ENCODE data around the gene GALNTL6. TPM values are rescaled to one million over a fixed set of nuclear protein-coding genes. Genes with fewer than 3 reads are reported as not detected.

Gene GALNTL6
- total RNA-seq, 1 donor from 2014 or later = not detected

- DNase-seq (ENCODE audit: low spot score in 2 of 2) = no peak
- no peaks in the 10 kb centered on the region for H3K36me3 ChIP-seq
- no peaks in the 10 kb centered on the region for H3K9me3 ChIP-seq
- H3K27ac ChIP-seq = no peak overlapping the region
- TF ChIP-seq, protein P1, sequence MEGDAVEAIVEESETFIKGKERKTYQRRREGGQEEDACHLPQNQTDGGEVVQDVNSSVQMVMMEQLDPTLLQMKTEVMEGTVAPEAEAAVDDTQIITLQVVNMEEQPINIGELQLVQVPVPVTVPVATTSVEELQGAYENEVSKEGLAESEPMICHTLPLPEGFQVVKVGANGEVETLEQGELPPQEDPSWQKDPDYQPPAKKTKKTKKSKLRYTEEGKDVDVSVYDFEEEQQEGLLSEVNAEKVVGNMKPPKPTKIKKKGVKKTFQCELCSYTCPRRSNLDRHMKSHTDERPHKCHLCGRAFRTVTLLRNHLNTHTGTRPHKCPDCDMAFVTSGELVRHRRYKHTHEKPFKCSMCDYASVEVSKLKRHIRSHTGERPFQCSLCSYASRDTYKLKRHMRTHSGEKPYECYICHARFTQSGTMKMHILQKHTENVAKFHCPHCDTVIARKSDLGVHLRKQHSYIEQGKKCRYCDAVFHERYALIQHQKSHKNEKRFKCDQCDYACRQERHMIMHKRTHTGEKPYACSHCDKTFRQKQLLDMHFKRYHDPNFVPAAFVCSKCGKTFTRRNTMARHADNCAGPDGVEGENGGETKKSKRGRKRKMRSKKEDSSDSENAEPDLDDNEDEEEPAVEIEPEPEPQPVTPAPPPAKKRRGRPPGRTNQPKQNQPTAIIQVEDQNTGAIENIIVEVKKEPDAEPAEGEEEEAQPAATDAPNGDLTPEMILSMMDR (IDR thresholded peaks at IDR 0.05) = no peak
- H3K4me1 ChIP-seq = no peaks in the 10 kb centered on the region
- H3K4me3 ChIP-seq = no peak overlapping the region
- H3K27me3 ChIP-seq = no peaks in the 10 kb centered on the region
- intact Hi-C loops (cut with DNase I) = no loop called here
These were observed 1243.1 kb downstream of the GALNTL6 start for GRCh38 chr4:173056271-173056670.

DNA sequence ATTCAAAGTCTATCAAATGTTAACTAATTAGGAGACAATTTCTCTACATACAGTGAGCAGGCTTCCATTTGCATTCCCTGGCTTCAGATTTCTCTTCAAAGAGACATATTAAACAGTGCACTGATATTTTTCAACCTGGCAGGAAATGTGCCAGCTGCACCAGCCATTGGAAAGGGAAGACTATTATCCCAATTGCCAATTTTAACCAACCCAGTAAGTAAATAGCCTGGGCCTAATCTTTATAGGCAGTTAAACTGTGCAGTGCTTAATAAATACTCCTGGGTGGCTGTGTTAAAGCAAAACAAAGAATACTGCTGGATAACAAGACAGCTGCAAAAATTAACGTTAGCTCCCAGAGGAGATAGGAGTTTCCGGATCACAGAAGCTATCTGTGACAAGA, 1243.5 kb downstream of the GALNTL6 start:
- H3K27me3 ChIP-seq = no peaks in the 10 kb centered on the region
- DNase-seq (ENCODE audit: low spot score in 2 of 2) = no peak
- no peaks in the 10 kb centered on the region for H3K4me1 ChIP-seq
- intact Hi-C loops (cut with DNase I) = no loop called here
- H3K27ac ChIP-seq = no peak overlapping the region
- H3K4me3 ChIP-seq = no peak overlapping the region
- TF ChIP-seq, protein P1 (IDR thresholded peaks at IDR 0.05) = no peak
- no peaks in the 10 kb centered on the region for H3K9me3 ChIP-seq
- H3K36me3 ChIP-seq = no peaks in the 10 kb centered on the region

DNA sequence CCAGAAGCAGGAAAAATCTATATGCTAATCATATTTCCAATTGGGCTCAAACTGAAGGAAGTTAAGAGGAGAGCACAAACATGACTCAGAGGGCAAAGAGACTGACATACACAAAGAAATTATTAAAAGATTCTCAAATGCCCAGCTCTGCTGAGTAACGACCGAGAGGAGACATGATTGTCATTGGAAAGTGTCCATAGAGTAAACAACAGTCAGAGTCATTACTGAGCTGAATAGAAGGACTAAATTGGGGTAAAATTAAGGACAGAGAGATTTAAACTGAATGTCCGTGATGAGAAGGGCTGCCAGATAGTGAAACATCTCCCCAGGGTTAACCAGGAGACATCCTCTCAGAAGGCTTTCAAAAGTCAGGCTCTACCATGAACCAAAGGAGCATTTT, 1244.2 kb downstream of the GALNTL6 start:
- DNase-seq (ENCODE audit: low spot score in 2 of 2) = no peak
- no peaks in the 10 kb centered on the region for H3K4me1 ChIP-seq
- TF ChIP-seq, protein P1 (IDR thresholded peaks at IDR 0.05) = no peak
- no peak overlapping the region for H3K4me3 ChIP-seq
- no peaks in the 10 kb centered on the region for H3K9me3 ChIP-seq
- no peaks in the 10 kb centered on the region for H3K36me3 ChIP-seq
- intact Hi-C loops (cut with DNase I) = no loop called here
- H3K27ac ChIP-seq = no peak overlapping the region
- H3K27me3 ChIP-seq = no peaks in the 10 kb centered on the region

- no peaks in the 10 kb centered on the region for H3K4me1 ChIP-seq
- intact Hi-C loops (cut with DNase I) = no loop called here
- no peaks in the 10 kb centered on the region for H3K9me3 ChIP-seq
- no peaks in the 10 kb centered on the region for H3K36me3 ChIP-seq
- H3K27me3 ChIP-seq = no peaks in the 10 kb centered on the region
- H3K4me3 ChIP-seq = no peak overlapping the region
- no peak overlapping the region for H3K27ac ChIP-seq
- DNase-seq (ENCODE audit: low spot score in 2 of 2) = no peak
- TF ChIP-seq, protein P1 (IDR thresholded peaks at IDR 0.05) = no peak
These were observed 1244.7 kb downstream of the GALNTL6 start for GRCh38 chr4:173057901-173058300.

DNA sequence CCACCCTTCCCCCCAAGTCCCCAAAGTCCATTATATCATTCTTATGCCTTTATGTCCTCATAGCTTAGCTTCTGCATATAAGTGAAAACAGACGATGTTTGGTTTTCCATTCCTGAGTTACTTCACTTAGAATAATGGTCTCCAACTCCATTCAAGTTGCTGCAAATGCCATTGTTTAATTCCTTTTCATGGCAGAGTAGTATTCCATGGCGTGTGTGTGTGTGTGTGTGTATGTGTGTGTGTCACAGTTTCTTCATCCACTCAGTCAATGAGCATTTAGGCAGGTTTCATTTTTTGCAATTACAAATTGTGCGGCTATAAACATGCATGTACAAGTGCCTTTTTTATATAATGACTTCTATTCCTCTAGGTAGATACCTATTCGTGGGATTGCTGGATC, 1248.0 kb downstream of the GALNTL6 start:
- Histone ChIP-seq H3K36me3 (no peaks in the 10 kb centered on the region), H3K4me1 (no peaks in the 10 kb centered on the region), H3K27ac (no peak overlapping the region), H3K27me3 (no peaks in the 10 kb centered on the region), H3K4me3 (no peak overlapping the region), H3K9me3 (no peaks in the 10 kb centered on the region)
- no peak for DNase-seq (ENCODE audit: low spot score in 2 of 2)
- intact Hi-C loops (cut with DNase I) = no loop called here
- TF ChIP-seq, protein P1 (IDR thresholded peaks at IDR 0.05) = no peak

GRCh38 chr4:173073939-173074500, 1260.8 kb downstream of the GALNTL6 start:
- Histone ChIP-seq H3K9me3 (peaks cover 8 to 20% of the 10 kb centered on the region in 2 donors), H3K27me3 (no peaks in the 10 kb centered on the region), H3K27ac (no peak overlapping the region), H3K4me3 (no peak overlapping the region), H3K4me1 (no peaks in the 10 kb centered on the region), H3K36me3 (no peaks in the 10 kb centered on the region)
- DNase-seq (ENCODE audit: low spot score in 2 of 2) = no peak
- intact Hi-C loops (cut with DNase I) = no loop called here
- TF ChIP-seq, protein P1 (IDR thresholded peaks at IDR 0.05) = no peak
